WI38 (cell line): ENCODE data around the gene SBNO2.

Source experiments
- H3K4me3 ChIP-seq: 2 replicates; pipeline ENCODE4 v1.5.1; 2011; ENCODE audit warnings: low read depth, mild to moderate bottlenecking, control low read depth, low read length
- CTCF ChIP-seq: IDR thresholded peaks from 2 replicates; pipeline ENCODE4 v1.5.1; 2012; ENCODE audit warnings: low read depth, mild to moderate bottlenecking, control low read depth, low read length

The SBNO2 gene

DNA sequence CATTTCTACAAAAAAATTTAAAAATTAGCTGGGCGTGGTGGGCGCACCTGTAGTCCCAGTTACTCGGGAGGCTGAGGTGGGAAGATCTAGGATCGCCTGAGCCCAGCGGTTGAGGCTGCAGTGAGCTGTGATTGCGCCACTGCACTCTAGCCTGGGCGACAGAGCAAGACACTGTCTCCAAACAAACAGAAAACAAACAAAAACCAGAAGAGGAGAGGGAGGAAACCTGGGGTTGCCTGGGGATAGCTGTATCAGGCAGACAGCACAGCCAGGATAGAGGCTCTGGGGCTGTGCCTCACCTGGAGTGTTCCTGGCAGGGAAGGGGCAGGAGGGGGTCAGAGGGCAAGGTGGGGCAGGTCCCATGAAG lies 76.3 kb downstream of the SBNO2 start:
- no peak for TF ChIP-seq CTCF
- no peak overlapping the region for H3K4me3 ChIP-seq

- no peak for TF ChIP-seq CTCF
- peak within 1 kb of the TSS; percentile 89 for H3K4me3 ChIP-seq
Observed at GRCh38 chr19:1094978-1095701, 78.9 kb downstream of the SBNO2 start, which contains the start of gene POLR2E. TSS of gene POLR2E (minus strand) at chr19:1095375. CDS start at chr19:1095315, 60 bp downstream.

DNA sequence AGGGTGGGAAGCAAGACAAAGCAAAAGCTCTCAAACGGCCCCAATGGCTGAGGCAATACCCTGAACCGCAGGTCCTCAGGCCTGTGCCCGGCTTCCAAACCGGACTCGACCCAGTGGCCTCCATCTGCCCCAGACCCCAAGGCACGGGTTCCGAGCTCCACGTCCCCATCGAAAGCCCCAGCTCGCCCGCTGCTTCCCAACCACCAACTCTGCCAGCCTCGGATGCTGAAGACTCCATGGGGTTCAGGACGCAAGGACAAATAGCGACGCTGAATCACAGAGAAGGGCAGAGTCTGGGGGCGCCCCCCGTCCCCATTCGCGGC lies 79.5 kb downstream of the SBNO2 start:
- TF ChIP-seq CTCF = no peak
- H3K4me3 ChIP-seq = peak overlapping the region; percentile 89

GRCh38 chr19:1093811-1094553 lies 80.1 kb downstream of the SBNO2 start:
- TF ChIP-seq CTCF = no peak
- H3K4me3 ChIP-seq = peak overlapping the region; percentile 89

- TF ChIP-seq CTCF = no peak
Observed at GRCh38 chr19:1093330-1093729, 80.7 kb downstream of the SBNO2 start.

DNA sequence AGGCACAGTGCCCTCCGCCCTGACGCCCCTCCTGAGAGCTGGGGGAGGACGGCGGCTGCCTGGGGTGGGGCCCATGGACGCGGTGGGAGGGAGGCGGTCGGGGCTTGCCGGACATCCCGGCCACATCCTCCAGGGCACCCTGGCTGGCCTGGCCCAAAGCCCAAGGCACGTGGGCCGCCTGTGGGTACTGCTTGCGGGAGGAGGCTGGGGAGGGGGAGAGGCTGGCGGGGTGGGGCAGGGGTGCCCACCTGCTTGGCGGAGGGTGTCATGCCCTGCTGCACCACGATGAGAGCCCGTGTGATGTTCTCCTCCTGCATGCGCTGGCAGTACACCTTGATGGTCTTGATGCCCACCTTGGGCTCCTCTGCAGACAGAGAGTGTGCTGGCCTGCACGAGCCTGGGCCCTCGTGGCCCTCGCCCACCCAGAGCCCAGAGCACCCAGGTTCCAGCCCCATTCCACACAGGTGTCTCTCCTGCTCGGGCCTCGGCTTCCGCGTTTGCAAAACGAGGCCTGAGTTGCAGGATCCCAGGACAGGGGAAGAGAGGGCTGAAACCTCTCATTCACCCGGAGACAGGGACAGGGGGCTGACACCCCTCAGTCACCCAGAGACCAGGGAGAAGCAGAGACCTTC lies 82.4 kb downstream of the SBNO2 start:
- no peak for TF ChIP-seq CTCF
- no peak overlapping the region for H3K4me3 ChIP-seq

More at GRCh38 chr19:1093330-1093729, 80.7 kb downstream of the SBNO2 start:
- no peak overlapping the region; the same call in 1 of the 2 replicates for H3K4me3 ChIP-seq
